GM10266 (cell line): ENCODE results near the gene ZC3H18.

Source experiments
- DNase-seq: peaks from one replicate; pipeline ENCODE4 v3.0.0; 2012; ENCODE audit errors: extremely low spot score
- CTCF ChIP-seq: IDR thresholded peaks from 2 replicates; pipeline ENCODE4 v1.5.1; 2012; ENCODE audit warnings: mild to moderate bottlenecking, low read depth; ENCODE audit not compliant: control insufficient read depth, insufficient read depth; ENCODE audit errors: missing control alignments

ZC3H18 gene

DNA sequence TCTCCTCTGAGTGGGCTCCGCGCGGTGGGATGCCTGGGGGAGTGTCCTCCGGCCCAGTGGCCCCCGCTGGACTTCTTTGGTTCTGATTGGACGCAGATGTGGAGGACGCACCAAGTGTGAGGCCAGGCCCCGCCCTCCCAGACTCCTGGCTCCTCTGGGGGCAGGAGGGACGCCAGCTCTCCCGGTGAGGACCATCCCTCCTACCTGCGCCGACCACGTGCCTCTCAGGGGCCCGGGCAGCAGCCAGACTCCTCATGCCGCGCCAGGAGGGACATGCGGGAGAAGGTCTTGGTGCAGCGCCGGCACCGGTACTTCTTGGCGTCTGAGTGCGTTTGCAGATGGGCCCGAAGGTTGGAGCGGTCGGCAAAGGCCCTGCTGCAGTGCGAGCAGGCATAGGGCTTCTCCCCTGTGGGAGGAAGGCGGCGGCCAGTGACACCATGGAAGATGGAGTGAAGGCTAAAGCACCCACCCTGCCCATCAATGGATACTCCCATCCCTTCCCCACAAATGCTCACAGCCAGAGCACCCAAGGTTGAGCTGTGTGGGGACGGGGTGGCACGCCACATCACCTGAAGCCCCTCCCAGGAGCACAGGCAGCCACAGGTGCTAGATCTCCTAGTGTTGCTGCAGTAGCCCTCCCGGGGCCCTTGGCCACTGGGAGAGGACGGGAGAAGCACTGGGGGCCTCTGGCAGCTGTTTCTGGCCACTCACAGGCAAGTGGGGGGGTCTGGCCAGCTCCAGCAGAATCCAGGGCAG is 108.2 kb downstream of the ZC3H18 start:
- DNase-seq = no peak
- TF ChIP-seq CTCF = no peak

- no peak for TF ChIP-seq CTCF
- DNase-seq = no peak
Observed at GRCh38 chr16:88680554-88681083, 110.4 kb downstream of the ZC3H18 start.

DNA sequence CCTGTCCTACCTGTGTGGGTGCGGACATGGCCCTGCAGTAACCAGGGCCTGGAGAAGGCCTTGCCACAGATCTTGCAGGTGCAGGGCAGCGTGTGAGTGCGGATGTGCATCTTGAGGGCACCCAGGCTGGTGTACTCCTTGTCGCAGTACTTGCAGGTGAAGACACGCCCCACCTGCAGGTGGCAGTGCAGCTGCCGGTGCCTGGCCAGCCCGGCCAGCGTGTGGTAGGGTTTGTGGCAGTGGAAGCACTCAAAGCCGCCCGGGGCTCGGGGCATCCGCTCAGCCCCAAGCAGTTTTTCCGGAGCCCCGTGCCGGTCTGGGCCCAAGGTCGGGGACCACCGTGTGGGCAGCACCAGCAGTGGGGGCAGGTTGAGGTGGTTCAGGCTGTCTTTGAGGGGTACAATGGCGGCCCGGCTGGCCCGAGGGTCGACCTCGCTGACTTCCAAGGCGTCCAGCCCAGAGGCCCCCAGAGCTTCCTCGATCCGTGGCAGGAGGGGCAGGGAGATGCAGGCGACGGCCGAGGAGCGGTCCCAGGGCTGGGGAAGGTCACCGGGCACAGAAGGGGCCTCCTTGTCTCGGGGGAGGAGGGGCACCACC is 111.0 kb downstream of the ZC3H18 start:
- peak; percentile 59 for TF ChIP-seq CTCF
- no peak for DNase-seq
